Subcutaneous abdominal adipose tissue (tissue), 5 donors: ENCODE results near the gene SVIL.

Experiments
- H3K27ac ChIP-seq: one replicate; pipeline ENCODE4 v1.7.0; 2013; ENCODE audit warnings: low read depth, mild to moderate bottlenecking, inconsistent platforms, low read length, moderate library complexity
- H3K27me3 ChIP-seq, 5 donors: one replicate each; pipeline ENCODE4 v1.7.0; 2013; ENCODE audit warnings: low read length in 5 of 5, inconsistent platforms in 1 of 5; ENCODE audit not compliant: control insufficient read depth in 5 of 5, insufficient read depth in 4 of 5
- H3K36me3 ChIP-seq, 5 donors: one replicate each; pipeline ENCODE4 v1.7.0; 2013; ENCODE audit warnings: low read length in 5 of 5; ENCODE audit not compliant: control insufficient read depth in 5 of 5, insufficient read depth in 5 of 5
- H3K4me1 ChIP-seq, 5 donors: one replicate each; pipeline ENCODE4 v1.7.0; 2013; ENCODE audit warnings: low read length in 5 of 5, mild to moderate bottlenecking in 3 of 5, moderate library complexity in 1 of 5; ENCODE audit not compliant: control insufficient read depth in 5 of 5, insufficient read depth in 5 of 5
- H3K4me3 ChIP-seq, 5 donors: one replicate each; pipeline ENCODE4 v1.7.0; 2013; ENCODE audit warnings: low read length in 5 of 5, low read depth in 1 of 5
- H3K9ac ChIP-seq, 5 donors: one replicate each; pipeline ENCODE4 v1.7.0; 2013; ENCODE audit warnings: low read length in 5 of 5, mild to moderate bottlenecking in 4 of 5, moderate library complexity in 3 of 5
- H3K9me3 ChIP-seq, 5 donors: one replicate each; pipeline ENCODE4 v1.7.0; 2013; ENCODE audit warnings: low read length in 5 of 5; ENCODE audit not compliant: control insufficient read depth in 5 of 5
- donor health status: healthy.
- donor health status: healthy.
- donor health status: healthy.
- donor health status: healthy.
- donor health status: healthy.

SVIL gene

GRCh38 chr10:29669149-29669548 is 34.4 kb upstream of the SVIL start:
- Histone ChIP-seq H3K9ac (no peak overlapping the region), H3K4me3 (no peak overlapping the region), H3K36me3 (no peaks in the 10 kb centered on the region), H3K27me3 (no peaks in the 10 kb centered on the region), H3K4me1 (peaks cover 0 to 14% (median 10%) of the 10 kb centered on the region in 5 donors), H3K9me3 (no peaks in the 10 kb centered on the region), H3K27ac (no peak overlapping the region)

- H3K36me3 ChIP-seq = no peaks in the 10 kb centered on the region
- no peak overlapping the region for H3K9ac ChIP-seq
- no peaks in the 10 kb centered on the region for H3K27me3 ChIP-seq
- no peaks in the 10 kb centered on the region for H3K9me3 ChIP-seq
- peaks cover 0 to 14% (median 10%) of the 10 kb centered on the region in 5 donors for H3K4me1 ChIP-seq
- H3K27ac ChIP-seq = no peak overlapping the region
- no peak overlapping the region for H3K4me3 ChIP-seq
These were observed 33.9 kb upstream of the SVIL start for GRCh38 chr10:29668628-29669027.

GRCh38 chr10:29667191-29667590 is 32.4 kb upstream of the SVIL start:
- Histone ChIP-seq H3K9ac (no peak overlapping the region), H3K27me3 (no peaks in the 10 kb centered on the region), H3K27ac (no peak overlapping the region), H3K4me1 (peaks cover 0 to 14% (median 10%) of the 10 kb centered on the region in 5 donors), H3K36me3 (no peaks in the 10 kb centered on the region), H3K9me3 (no peaks in the 10 kb centered on the region), H3K4me3 (no peak overlapping the region)

- no peak overlapping the region for H3K4me3 ChIP-seq
- no peaks in the 10 kb centered on the region for H3K27me3 ChIP-seq
- H3K9me3 ChIP-seq = no peaks in the 10 kb centered on the region
- H3K36me3 ChIP-seq = no peaks in the 10 kb centered on the region
- no peak overlapping the region for H3K9ac ChIP-seq
- H3K27ac ChIP-seq = no peak overlapping the region
- peaks cover 0 to 17% (median 12%) of the 10 kb centered on the region in 5 donors for H3K4me1 ChIP-seq
These were observed 31.4 kb upstream of the SVIL start for GRCh38 chr10:29666201-29666600.

GRCh38 chr10:29663718-29664117 is 28.9 kb upstream of the SVIL start:
- no peaks in the 10 kb centered on the region for H3K36me3 ChIP-seq
- no peak overlapping the region for H3K27ac ChIP-seq
- H3K27me3 ChIP-seq = peaks cover 0 to 2% (median 0%) of the 10 kb centered on the region in 5 donors
- no peaks in the 10 kb centered on the region for H3K9me3 ChIP-seq
- H3K9ac ChIP-seq = no peak overlapping the region
- peaks cover 5 to 28% (median 23%) of the 10 kb centered on the region in 5 donors for H3K4me1 ChIP-seq
- H3K4me3 ChIP-seq = no peak overlapping the region

GRCh38 chr10:29658984-29659965 is 24.5 kb upstream of the SVIL start:
- peaks cover 0 to 2% (median 0%) of the 10 kb centered on the region in 5 donors for H3K27me3 ChIP-seq
- peaks cover 0 to 23% (median 4%) of the 10 kb centered on the region in 5 donors for H3K36me3 ChIP-seq
- peaks cover 6 to 31% (median 26%) of the 10 kb centered on the region in 5 donors for H3K4me1 ChIP-seq
- H3K27ac ChIP-seq = peak overlapping the region; percentile 93
- peak overlapping the region in 3 of 5 donors; percentile 12 to 64 (median 61) for H3K9ac ChIP-seq
- H3K4me3 ChIP-seq = no peak overlapping the region
- peaks cover 0 to 3% (median 0%) of the 10 kb centered on the region in 5 donors for H3K9me3 ChIP-seq

GRCh38 chr10:29657719-29658274 is 23.0 kb upstream of the SVIL start:
- Histone ChIP-seq H3K27me3 (peaks cover 0 to 2% (median 0%) of the 10 kb centered on the region in 5 donors), H3K4me1 (peaks cover 6 to 31% (median 26%) of the 10 kb centered on the region in 5 donors), H3K27ac (peak overlapping the region; percentile 73), H3K4me3 (no peak overlapping the region), H3K9me3 (peaks cover 0 to 3% (median 0%) of the 10 kb centered on the region in 5 donors), H3K9ac (no peak overlapping the region), H3K36me3 (peaks cover 0 to 23% (median 4%) of the 10 kb centered on the region in 5 donors)

GRCh38 chr10:29656451-29656992 is 21.8 kb upstream of the SVIL start:
- no peak overlapping the region for H3K9ac ChIP-seq
- peaks cover 0 to 23% (median 4%) of the 10 kb centered on the region in 5 donors for H3K36me3 ChIP-seq
- no peak overlapping the region for H3K4me3 ChIP-seq
- H3K27me3 ChIP-seq = peaks cover 0 to 2% (median 0%) of the 10 kb centered on the region in 5 donors
- peaks cover 0 to 3% (median 0%) of the 10 kb centered on the region in 5 donors for H3K9me3 ChIP-seq
- H3K27ac ChIP-seq = no peak overlapping the region
- H3K4me1 ChIP-seq = peaks cover 6 to 30% (median 26%) of the 10 kb centered on the region in 5 donors

GRCh38 chr10:29652192-29652591 is 17.4 kb upstream of the SVIL start:
- H3K27ac ChIP-seq = no peak overlapping the region
- peaks cover 2 to 20% (median 14%) of the 10 kb centered on the region in 5 donors for H3K4me1 ChIP-seq

More at GRCh38 chr10:29652192-29652591, 17.4 kb upstream of the SVIL start:
- Histone ChIP-seq H3K9me3 (peaks cover 0 to 3% (median 0%) of the 10 kb centered on the region in 5 donors), H3K27me3 (no peaks in the 10 kb centered on the region), H3K9ac (no peak overlapping the region), H3K4me3 (no peak overlapping the region), H3K36me3 (peaks cover 0 to 18% (median 4%) of the 10 kb centered on the region in 5 donors)
